HG03280 (cell line): ENCODE data around the gene AFAP1L1.

Experiments
- ATAC-seq: cut with Tn5 transposase; IDR thresholded peaks from one replicate; pipeline ENCODE4 v1.9.1; 2021; ENCODE audit warnings: mild to moderate bottlenecking, moderate library complexity; ENCODE audit not compliant: unreplicated experiment

AFAP1L1 gene

GRCh38 chr5:149367972-149368645, 96.5 kb downstream of the AFAP1L1 start:
- no peak for ATAC-seq

- no peak for ATAC-seq
These were observed 99.2 kb downstream of the AFAP1L1 start for GRCh38 chr5:149370878-149371277.

GRCh38 chr5:149371296-149371962, 99.8 kb downstream of the AFAP1L1 start:
- peak; percentile 83 for ATAC-seq

GRCh38 chr5:149372076-149372795, 100.6 kb downstream of the AFAP1L1 start:
- ATAC-seq: no peak

GRCh38 chr5:149372932-149373331, 101.3 kb downstream of the AFAP1L1 start:
- no peak for ATAC-seq

- no peak for ATAC-seq
These were observed 102.6 kb downstream of the AFAP1L1 start for GRCh38 chr5:149374303-149374702.

GRCh38 chr5:149374801-149375200, 103.1 kb downstream of the AFAP1L1 start:
- no peak for ATAC-seq

GRCh38 chr5:149375434-149375833, 103.8 kb downstream of the AFAP1L1 start:
- no peak for ATAC-seq

GRCh38 chr5:149376104-149376503, 104.4 kb downstream of the AFAP1L1 start:
- no peak for ATAC-seq

- ATAC-seq: no peak
These were observed 105.2 kb downstream of the AFAP1L1 start for GRCh38 chr5:149376711-149377447.

GRCh38 chr5:149378241-149378820, 106.7 kb downstream of the AFAP1L1 start:
- ATAC-seq: no peak

- no peak for ATAC-seq
These were observed 107.6 kb downstream of the AFAP1L1 start, which contains the start of gene IL17B for GRCh38 chr5:149379177-149379761. TSS of gene IL17B (minus strand) at chr5:149379292. CDS start at chr5:149379225, 67 bp downstream.

GRCh38 chr5:149379818-149380374, 108.2 kb downstream of the AFAP1L1 start:
- no peak for ATAC-seq

GRCh38 chr5:149380466-149381121, 108.9 kb downstream of the AFAP1L1 start:
- no peak for ATAC-seq

- no peak for ATAC-seq
These were observed 109.8 kb downstream of the AFAP1L1 start for GRCh38 chr5:149381261-149381985.

- peak; percentile 79 for ATAC-seq
These were observed 110.3 kb downstream of the AFAP1L1 start for GRCh38 chr5:149381986-149382338.

GRCh38 chr5:149382517-149383220, 111.0 kb downstream of the AFAP1L1 start:
- ATAC-seq: no peak

- ATAC-seq: no peak
These were observed 111.7 kb downstream of the AFAP1L1 start for GRCh38 chr5:149383399-149383798.
